CD14-positive monocyte (primary cell): ENCODE measurements around the gene RXFP3. TPM values are rescaled to one million over a fixed set of nuclear protein-coding genes. Genes with fewer than 3 reads are reported as not detected.
"Not testable (repeated sequence)": the region's sequence is repeated elsewhere in the genome, so short reads cannot be mapped to it uniquely, and the experiment has no call there.

Experiments
- DNase-seq, 3 donors: peaks; one replicate each; pipeline ENCODE4 v3.0.0-alpha.2; 2011 to 2022
- H2AFZ ChIP-seq: 2 replicates; pipeline ENCODE4 v1.6.0; 2012; ENCODE audit warnings: mild to moderate bottlenecking, low read depth, low read length, inconsistent platforms; ENCODE audit not compliant: insufficient read depth, poor library complexity, severe bottlenecking
- H3K27ac ChIP-seq, 2 donors: 1 replicate in 1 of 2; 2 replicates in 1 of 2; pipeline ENCODE4 v1.5.1; 2012 to 2013; ENCODE audit warnings: low read length in 2 of 2, control low read depth in 1 of 2, inconsistent platforms in 1 of 2, low read depth in 1 of 2, mild to moderate bottlenecking in 1 of 2
- H3K27me3 ChIP-seq, 2 donors: one replicate each; pipeline versions ENCODE4 v1.6.0 to v1.6.1; 2011 to 2013; ENCODE audit warnings: low read length in 2 of 2; ENCODE audit not compliant: control insufficient read depth in 2 of 2, insufficient read depth in 2 of 2
- H3K36me3 ChIP-seq, 2 donors: replicated peaks in 1 of 2; 1 replicate in 1 of 2; 2 replicates in 1 of 2; pipeline versions ENCODE4 v1.5.1 to v1.6.1; 2012 to 2013; ENCODE audit warnings: low read length in 2 of 2, control low read depth in 1 of 2, inconsistent platforms in 1 of 2, mild to moderate bottlenecking in 1 of 2; ENCODE audit not compliant: insufficient read depth in 2 of 2, control insufficient read depth in 1 of 2
- H3K4me1 ChIP-seq, 2 donors: 1 replicate in 1 of 2; 2 replicates in 1 of 2; pipeline versions ENCODE4 v1.5.1 to v1.6.1; 2012 to 2013; ENCODE audit warnings: low read length in 2 of 2, control low read depth in 1 of 2, inconsistent platforms in 1 of 2, mild to moderate bottlenecking in 1 of 2, moderate library complexity in 1 of 2; ENCODE audit not compliant: insufficient read depth in 2 of 2, control insufficient read depth in 1 of 2
- H3K4me2 ChIP-seq: replicated peaks from 2 replicates; pipeline ENCODE3; 2012; ENCODE audit warnings: low read length, moderate library complexity, mild to moderate bottlenecking; ENCODE audit not compliant: poor library complexity, severe bottlenecking; ENCODE audit errors: extremely low read depth
- H3K4me3 ChIP-seq, 3 experiments: fragments of 200-600 bp in 1 of 3; sonication (generic) in 1 of 3; replicated peaks in 1 of 3; 1 replicate in 2 of 3; 2 replicates in 1 of 3; pipeline ENCODE4 v1.5.1; 2011 to 2013; ENCODE audit warnings: low read length in 3 of 3, mild to moderate bottlenecking in 3 of 3, control low read depth in 2 of 3, low read depth in 2 of 3, inconsistent platforms in 1 of 3, moderate library complexity in 1 of 3
- H3K79me2 ChIP-seq: 2 replicates; pipeline ENCODE4 v1.6.0; 2012; ENCODE audit warnings: mild to moderate bottlenecking, control low read depth, inconsistent platforms, low read length, moderate library complexity; ENCODE audit not compliant: insufficient read depth
- H3K9ac ChIP-seq: 2 replicates; pipeline ENCODE4 v1.6.0; 2017; ENCODE audit warnings: low read length, mild to moderate bottlenecking; ENCODE audit not compliant: insufficient read depth, poor library complexity, severe bottlenecking
- H3K9me3 ChIP-seq, 2 donors: replicated peaks in 1 of 2; 1 replicate in 1 of 2; 2 replicates in 1 of 2; pipeline versions ENCODE4 v1.5.1 to v1.6.1; 2012 to 2013; ENCODE audit warnings: low read length in 2 of 2, control low read depth in 1 of 2; ENCODE audit not compliant: control insufficient read depth in 1 of 2, insufficient read depth in 1 of 2
- H4K20me1 ChIP-seq: 2 replicates; pipeline ENCODE4 v1.6.0; 2012; ENCODE audit warnings: mild to moderate bottlenecking, low read length, control low read depth, moderate library complexity; ENCODE audit not compliant: insufficient read depth
- H3K27ac Mint-ChIP-seq, 7 donors: one replicate each; pipeline ENCODE4 v1.8.0; 2020; ENCODE audit warnings: mild to moderate bottlenecking in 7 of 7, mixed read lengths in 7 of 7, moderate library complexity in 6 of 7, inconsistent platforms in 2 of 7
- H3K27me3 Mint-ChIP-seq, 3 donors: one replicate each; pipeline ENCODE4 v1.8.0; 2021 to 2022; ENCODE audit warnings: low read depth in 3 of 3, mild to moderate bottlenecking in 3 of 3, mixed read lengths in 3 of 3, moderate library complexity in 3 of 3, inconsistent platforms in 1 of 3
- H3K36me3 Mint-ChIP-seq, 2 donors: one replicate each; pipeline ENCODE4 v1.8.0; 2020; ENCODE audit warnings: mixed read lengths in 2 of 2, inconsistent platforms in 1 of 2, mild to moderate bottlenecking in 1 of 2
- H3K4me1 Mint-ChIP-seq: one replicate; pipeline ENCODE4 v1.8.0; 2020; ENCODE audit warnings: mild to moderate bottlenecking, mixed read lengths
- H3K4me3 Mint-ChIP-seq, 2 donors: one replicate each; pipeline ENCODE4 v1.8.0; 2020; ENCODE audit warnings: mild to moderate bottlenecking in 2 of 2, mixed read lengths in 2 of 2, moderate library complexity in 1 of 2
- H3K9me3 Mint-ChIP-seq, 7 donors: one replicate each; pipeline ENCODE4 v1.8.0; 2020 to 2022; ENCODE audit warnings: mixed read lengths in 7 of 7, mild to moderate bottlenecking in 6 of 7, moderate library complexity in 6 of 7, inconsistent platforms in 2 of 7
- CTCF ChIP-seq: fragments of 200-600 bp; IDR thresholded peaks from one replicate; pipeline ENCODE4 v1.8.0; 2022; ENCODE audit warnings: antibody characterized with exemption, mild to moderate bottlenecking
- WGBS: methylation state at CpG from one replicate; pipeline ENCODE4 v1.1.5; 2013; ENCODE audit warnings: missing lambda C conversion rate; ENCODE audit not compliant: insufficient coverage; 5-methylcytosine and 5-hydroxymethylcytosine counted together
- intact Hi-C, 2 donors: fragments of 100-400 bp; cut with micrococcal nuclease; formaldehyde crosslinking; loops; one replicate each; pipeline versions ENCODE4 v1.15.0 to v1.15.1; 2023
- polyA plus RNA-seq, 3 donors: library from polyadenylated mRNA; depleted of rRNA in 1 of 3; unstranded in 2 of 3; stranded (reverse) in 1 of 3; fragments of 300-500 nt in 2 of 3; fragments of >200 nt in 1 of 3; fragmentation: Illumina TruSeq in 2 of 3; gene quantifications; 1 replicate in 2 of 3; 2 replicates in 1 of 3; pipeline ENCODE4 v1.2.3, GENCODE V29; 2012 to 2021

Gene RXFP3
- polyA plus RNA-seq, 3 donors = not detected

GRCh38 chr5:33905381-33905780 is 30.8 kb upstream of the RXFP3 start:
- no peaks in the 10 kb centered on the region for H3K27me3 ChIP-seq
- H4K20me1 ChIP-seq = no peaks in the 10 kb centered on the region
- WGBS = no CpG with 5 or more reads among the region's 1 CpG
- Mint-ChIP-seq H3K4me3 (no peak overlapping the region), H3K27ac (no peak overlapping the region), H3K9me3 (peaks cover 14 to 41% (median 37%) of the 10 kb centered on the region in 7 donors), H3K27me3 (peaks cover 0 to 3% (median 0%) of the 10 kb centered on the region in 3 donors), H3K36me3 (no peaks in the 10 kb centered on the region), H3K4me1 (no peaks in the 10 kb centered on the region)
- no peak overlapping the region for H3K4me3 ChIP-seq
- no peak overlapping the region for H3K9ac ChIP-seq
- H3K79me2 ChIP-seq = no peaks in the 10 kb centered on the region
- no peak for TF ChIP-seq CTCF
- H3K4me1 ChIP-seq = no peaks in the 10 kb centered on the region
- DNase-seq = no peak
- no peak overlapping the region for H3K27ac ChIP-seq
- no peak overlapping the region for H3K4me2 ChIP-seq
- H3K9me3 ChIP-seq = peaks cover 31 to 34% of the 10 kb centered on the region in 2 donors
- H2AFZ ChIP-seq = no peak overlapping the region
- H3K36me3 ChIP-seq = no peaks in the 10 kb centered on the region
- intact Hi-C loops = no loop called here

DNA sequence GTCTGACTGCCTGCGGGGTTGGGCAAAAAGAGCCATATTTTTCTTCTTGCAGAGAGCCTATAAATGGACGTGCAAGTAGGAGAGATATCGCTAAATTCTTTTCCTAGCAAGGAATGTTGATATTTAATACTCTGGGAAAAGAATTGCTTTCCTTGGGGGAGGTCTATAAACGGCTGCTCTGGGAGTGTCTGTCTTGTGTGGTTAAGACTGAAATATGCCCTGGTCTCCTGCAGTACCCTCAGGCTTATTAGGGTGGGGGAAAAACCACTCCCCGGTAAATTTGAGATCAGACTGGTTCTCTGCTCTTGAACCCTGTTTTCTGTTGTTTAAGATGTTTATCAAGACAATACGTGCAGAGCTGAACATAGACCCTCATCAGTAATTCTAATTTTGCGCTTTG is 29.9 kb upstream of the RXFP3 start:
- H3K4me2 ChIP-seq, H3K4me1 ChIP-seq, H3K27me3 Mint-ChIP-seq, H3K27me3 ChIP-seq, H2AFZ ChIP-seq, H3K4me1 Mint-ChIP-seq, H3K79me2 ChIP-seq, DNase-seq, H3K27ac Mint-ChIP-seq, H3K27ac ChIP-seq, H3K36me3 ChIP-seq, intact Hi-C loops, H3K9ac ChIP-seq, H4K20me1 ChIP-seq, H3K4me3 ChIP-seq, H3K4me3 Mint-ChIP-seq, H3K36me3 Mint-ChIP-seq: not testable (repeated sequence)
- peaks cover 31 to 34% of the 10 kb centered on the region in 2 donors for H3K9me3 ChIP-seq
- WGBS = 89% methylated on average over 4 of the region's 7 CpGs
- peaks cover 14 to 41% (median 37%) of the 10 kb centered on the region in 7 donors for H3K9me3 Mint-ChIP-seq

GRCh38 chr5:33914844-33915243 is 21.3 kb upstream of the RXFP3 start:
- H3K4me1 Mint-ChIP-seq, H3K4me3 Mint-ChIP-seq, H3K36me3 Mint-ChIP-seq, H3K27ac ChIP-seq, H3K27me3 ChIP-seq, H4K20me1 ChIP-seq, H3K79me2 ChIP-seq, H3K27ac Mint-ChIP-seq, H3K9me3 ChIP-seq, H3K9ac ChIP-seq, H3K27me3 Mint-ChIP-seq, intact Hi-C loops, H3K4me1 ChIP-seq, H3K36me3 ChIP-seq, DNase-seq, H3K4me2 ChIP-seq, H2AFZ ChIP-seq, H3K4me3 ChIP-seq: not testable (repeated sequence)
- WGBS = 80% methylated on average over 1 of the region's 3 CpGs
- peaks cover 5 to 27% (median 10%) of the 10 kb centered on the region in 7 donors for H3K9me3 Mint-ChIP-seq
